WTC11 (cell line): ENCODE measurements around the gene PPFIBP2. TPM values are rescaled to one million over a fixed set of nuclear protein-coding genes. Genes with fewer than 3 reads are reported as not detected.

Experiments used
- ATAC-seq: fragments of 200-7000 bp; cut with Tn5 transposase; 2 replicates; pipeline ENCODE4 v1.10.0; 2021; ENCODE audit warnings: mild to moderate bottlenecking, moderate library complexity
- CTCF ChIA-PET: fragments of 300-600 bp; sonication (Branson Sonifier 250); formaldehyde crosslinking; loops from one replicate; lab custom pipeline; 2021; ENCODE audit warnings: antibody characterized with exemption; lab: Charles Lee
- POLR2A ChIA-PET: fragments of 350-600 bp; sonication (Branson Sonifier 250); formaldehyde crosslinking; loops from one replicate; lab custom pipeline; 2021; ENCODE audit warnings: antibody characterized with exemption; lab: Charles Lee
- DNase-seq: peaks from one replicate; pipeline ENCODE4 v3.0.0; 2021; ENCODE audit warnings: low spot score
- H3K27ac Mint-ChIP-seq: 2 replicates; pipeline ENCODE4 v1.8.0; 2021; ENCODE audit warnings: mixed read lengths
- H3K27me3 Mint-ChIP-seq: 2 replicates; pipeline ENCODE4 v1.8.0; 2021; ENCODE audit warnings: low read depth, mild to moderate bottlenecking, moderate library complexity, mixed read lengths
- H3K36me3 Mint-ChIP-seq: 2 replicates; pipeline ENCODE4 v1.8.0; 2021; ENCODE audit warnings: mixed read lengths
- H3K4me1 Mint-ChIP-seq: 2 replicates; pipeline ENCODE4 v1.8.0; 2022; ENCODE audit warnings: mixed read lengths
- H3K4me3 Mint-ChIP-seq: 2 replicates; pipeline ENCODE4 v1.8.0; 2021; ENCODE audit warnings: mild to moderate bottlenecking, moderate library complexity, mixed read lengths
- H3K9me3 Mint-ChIP-seq: 2 replicates; pipeline ENCODE4 v1.8.0; 2021; ENCODE audit warnings: mixed read lengths
- CBFB ChIP-seq: sonication (generic); formaldehyde crosslinking; IDR thresholded peaks from 2 replicates; pipeline ENCODE4 v1.8.1; 2022; ENCODE audit warnings: mild to moderate bottlenecking, low read depth, missing genetic modification reagents
- CREB1 ChIP-seq: sonication (generic); formaldehyde crosslinking; IDR thresholded peaks from 2 replicates; pipeline ENCODE4 v1.8.0; 2023; ENCODE audit warnings: mild to moderate bottlenecking, missing genetic modification reagents
- ELF4 ChIP-seq: sonication (generic); formaldehyde crosslinking; IDR thresholded peaks from 2 replicates; pipeline ENCODE4 v1.8.1; 2022; ENCODE audit warnings: low read depth, mild to moderate bottlenecking, moderate library complexity, missing genetic modification reagents
- ETV6 ChIP-seq: sonication (generic); formaldehyde crosslinking; IDR thresholded peaks from 2 replicates; pipeline ENCODE4 v1.8.1; 2022; ENCODE audit warnings: mild to moderate bottlenecking, missing genetic modification reagents
- GRHL2 ChIP-seq: fragments of 250-450 bp; sonication (Bioruptor Pico); IDR thresholded peaks from 2 replicates; pipeline ENCODE4 v1.8.0; 2022; ENCODE audit warnings: mild to moderate bottlenecking, moderate library complexity; ENCODE audit not compliant: insufficient replicate concordance, severe bottlenecking
- JAZF1 ChIP-seq: fragments of 250-450 bp; sonication (Bioruptor Pico); IDR thresholded peaks from 2 replicates; pipeline ENCODE4 v1.9.0; 2021; ENCODE audit warnings: moderate library complexity, mild to moderate bottlenecking, inconsistent platforms
- KAT7 ChIP-seq: sonication (generic); formaldehyde crosslinking; IDR thresholded peaks from 2 replicates; pipeline ENCODE4 v1.8.1; 2023; ENCODE audit warnings: missing genetic modification reagents, mild to moderate bottlenecking, borderline replicate concordance
- PRRX2 ChIP-seq: fragments of 250-450 bp; sonication (Bioruptor Pico); IDR thresholded peaks from 2 replicates; pipeline ENCODE4 v1.8.0; 2021; ENCODE audit warnings: mild to moderate bottlenecking
- RORB ChIP-seq: fragments of 250-450 bp; sonication (Bioruptor Pico); IDR thresholded peaks from 2 replicates; pipeline ENCODE4 v1.9.0; 2021; ENCODE audit warnings: mild to moderate bottlenecking
- TP53 ChIP-seq: sonication (generic); formaldehyde crosslinking; IDR thresholded peaks from 2 replicates; pipeline ENCODE4 v1.8.1; 2023; ENCODE audit warnings: mild to moderate bottlenecking, missing genetic modification reagents
- ZNF121 ChIP-seq: sonication (generic); formaldehyde crosslinking; IDR thresholded peaks from 2 replicates; pipeline ENCODE4 v1.8.0; 2023; ENCODE audit warnings: missing genetic modification reagents
- ZNF263 ChIP-seq: sonication (generic); formaldehyde crosslinking; IDR thresholded peaks from 2 replicates; pipeline ENCODE4 v1.8.1; 2022; ENCODE audit warnings: low read depth, mild to moderate bottlenecking, moderate library complexity, missing genetic modification reagents
- ZNF396 ChIP-seq: fragments of 250-450 bp; sonication (Bioruptor Pico); IDR thresholded peaks from 2 replicates; pipeline ENCODE4 v1.8.0; 2021; ENCODE audit warnings: mild to moderate bottlenecking, moderate library complexity, borderline replicate concordance
- ZNF416 ChIP-seq: fragments of 250-450 bp; sonication (Bioruptor Pico); IDR thresholded peaks from 2 replicates; pipeline ENCODE4 v1.9.0; 2021; ENCODE audit warnings: mild to moderate bottlenecking, inconsistent platforms
- total RNA-seq: library from RNA; stranded (reverse); gene quantifications from 3 replicates; pipeline ENCODE4 v1.2.3, GENCODE V29; 2021
- TF ChIP-seq, protein P1 (sequence below): sonication (generic); formaldehyde crosslinking; IDR thresholded peaks from 2 replicates; pipeline ENCODE4 v1.8.0; 2022; ENCODE audit warnings: mild to moderate bottlenecking, missing genetic modification reagents
- TF ChIP-seq, protein P2 (sequence below): sonication (generic); formaldehyde crosslinking; IDR thresholded peaks from 2 replicates; pipeline ENCODE4 v1.8.1; 2023; ENCODE audit warnings: mild to moderate bottlenecking, missing genetic modification reagents, moderate library complexity
- TF ChIP-seq, protein P3 (sequence below): sonication (generic); formaldehyde crosslinking; conservative IDR thresholded peaks from 2 replicates; pipeline ENCODE4 v1.8.1; 2022; ENCODE audit warnings: mild to moderate bottlenecking, missing genetic modification reagents
- TF ChIP-seq, protein P4 (sequence below): fragments of 250-450 bp; sonication (Bioruptor Pico); IDR thresholded peaks from 2 replicates; pipeline ENCODE4 v1.9.0; 2021; ENCODE audit warnings: mild to moderate bottlenecking, borderline replicate concordance
- TF ChIP-seq, protein P5 (sequence below): sonication (generic); formaldehyde crosslinking; IDR thresholded peaks from 2 replicates; pipeline ENCODE4 v1.8.1; 2022; ENCODE audit warnings: missing genetic modification reagents, borderline replicate concordance
- TF ChIP-seq, protein P6 (sequence below): fragments of 250-450 bp; sonication (Bioruptor Pico); IDR thresholded peaks from 2 replicates; pipeline ENCODE4 v2.1.2; 2022; ENCODE audit warnings: mild to moderate bottlenecking, moderate library complexity
- TF ChIP-seq, protein P7 (sequence below): sonication (generic); formaldehyde crosslinking; IDR thresholded peaks from 2 replicates; pipeline ENCODE4 v1.8.0; 2023; ENCODE audit warnings: mild to moderate bottlenecking, missing genetic modification reagents

The PPFIBP2 gene
- total RNA-seq, 1 experiment from 2014 or later = 21.4 TPM

DNA sequence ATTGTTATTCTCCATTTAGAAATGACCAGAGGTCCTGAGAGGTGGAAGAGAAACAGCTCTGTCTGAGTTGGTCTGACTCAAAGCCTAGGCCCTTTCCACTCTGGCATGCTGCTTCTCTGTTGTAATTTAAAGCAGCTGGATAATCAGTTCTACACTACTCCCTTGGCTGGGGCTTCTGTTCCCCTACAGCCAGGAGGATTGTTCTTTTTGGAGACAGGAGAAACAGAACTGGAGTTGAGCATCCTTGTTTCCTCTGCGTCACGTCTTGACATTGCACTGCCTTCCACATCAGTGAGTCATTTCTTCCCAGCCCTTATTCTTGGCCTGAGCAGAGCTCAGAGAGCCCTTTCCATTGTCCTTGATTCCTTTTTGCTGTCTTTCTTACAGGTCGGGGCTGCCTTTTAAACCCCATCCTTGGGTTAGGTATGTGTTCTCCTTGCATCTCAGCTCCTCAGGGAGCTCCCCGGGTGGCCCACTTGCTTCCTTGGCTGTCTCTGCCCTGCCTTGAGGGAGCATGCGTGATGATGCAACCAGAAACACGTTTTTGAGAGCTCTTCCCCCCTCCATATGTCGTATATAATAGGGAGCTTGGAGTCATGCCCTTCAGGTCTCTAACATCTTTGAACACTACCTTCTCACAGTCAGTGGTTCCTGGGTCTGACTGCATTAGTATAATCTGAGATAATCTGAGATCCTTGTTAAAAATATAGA, 123.8 kb downstream of the PPFIBP2 start:
- CTCF ChIA-PET = interaction anchor here (1.2 to 4.7 kb wide), 3 partner anchors 28 to 66 kb away, joined by 3 to 31 read pairs (median 3); no protein-coding TSS in a partner anchor
- H3K27ac Mint-ChIP-seq = no peak overlapping the region
- no peak for ATAC-seq
- H3K4me1 Mint-ChIP-seq = peaks cover 42% of the 10 kb centered on the region
- POLR2A ChIA-PET = no interaction called here
- TF ChIP-seq ELF4 (CRISPR knock-in tag) (no peak), PRRX2 (CRISPR knock-in tag) (no peak), ZNF396 (CRISPR knock-in tag) (no peak), ZNF121 (no peak), KAT7 (CRISPR knock-in tag) (no peak), ETV6 (CRISPR knock-in tag) (no peak), GRHL2 (CRISPR knock-in tag) (no peak)
- TF ChIP-seq, protein P1, sequence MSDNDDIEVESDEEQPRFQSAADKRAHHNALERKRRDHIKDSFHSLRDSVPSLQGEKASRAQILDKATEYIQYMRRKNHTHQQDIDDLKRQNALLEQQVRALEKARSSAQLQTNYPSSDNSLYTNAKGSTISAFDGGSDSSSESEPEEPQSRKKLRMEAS (CRISPR knock-in tag) = no peak
- TF ChIP-seq, protein P2, sequence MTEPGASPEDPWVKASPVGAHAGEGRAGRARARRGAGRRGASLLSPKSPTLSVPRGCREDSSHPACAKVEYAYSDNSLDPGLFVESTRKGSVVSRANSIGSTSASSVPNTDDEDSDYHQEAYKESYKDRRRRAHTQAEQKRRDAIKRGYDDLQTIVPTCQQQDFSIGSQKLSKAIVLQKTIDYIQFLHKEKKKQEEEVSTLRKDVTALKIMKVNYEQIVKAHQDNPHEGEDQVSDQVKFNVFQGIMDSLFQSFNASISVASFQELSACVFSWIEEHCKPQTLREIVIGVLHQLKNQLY = no peak
- TF ChIP-seq, protein P3, sequence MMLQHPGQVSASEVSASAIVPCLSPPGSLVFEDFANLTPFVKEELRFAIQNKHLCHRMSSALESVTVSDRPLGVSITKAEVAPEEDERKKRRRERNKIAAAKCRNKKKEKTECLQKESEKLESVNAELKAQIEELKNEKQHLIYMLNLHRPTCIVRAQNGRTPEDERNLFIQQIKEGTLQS (CRISPR knock-in tag) = no peak
- TF ChIP-seq, protein P4, sequence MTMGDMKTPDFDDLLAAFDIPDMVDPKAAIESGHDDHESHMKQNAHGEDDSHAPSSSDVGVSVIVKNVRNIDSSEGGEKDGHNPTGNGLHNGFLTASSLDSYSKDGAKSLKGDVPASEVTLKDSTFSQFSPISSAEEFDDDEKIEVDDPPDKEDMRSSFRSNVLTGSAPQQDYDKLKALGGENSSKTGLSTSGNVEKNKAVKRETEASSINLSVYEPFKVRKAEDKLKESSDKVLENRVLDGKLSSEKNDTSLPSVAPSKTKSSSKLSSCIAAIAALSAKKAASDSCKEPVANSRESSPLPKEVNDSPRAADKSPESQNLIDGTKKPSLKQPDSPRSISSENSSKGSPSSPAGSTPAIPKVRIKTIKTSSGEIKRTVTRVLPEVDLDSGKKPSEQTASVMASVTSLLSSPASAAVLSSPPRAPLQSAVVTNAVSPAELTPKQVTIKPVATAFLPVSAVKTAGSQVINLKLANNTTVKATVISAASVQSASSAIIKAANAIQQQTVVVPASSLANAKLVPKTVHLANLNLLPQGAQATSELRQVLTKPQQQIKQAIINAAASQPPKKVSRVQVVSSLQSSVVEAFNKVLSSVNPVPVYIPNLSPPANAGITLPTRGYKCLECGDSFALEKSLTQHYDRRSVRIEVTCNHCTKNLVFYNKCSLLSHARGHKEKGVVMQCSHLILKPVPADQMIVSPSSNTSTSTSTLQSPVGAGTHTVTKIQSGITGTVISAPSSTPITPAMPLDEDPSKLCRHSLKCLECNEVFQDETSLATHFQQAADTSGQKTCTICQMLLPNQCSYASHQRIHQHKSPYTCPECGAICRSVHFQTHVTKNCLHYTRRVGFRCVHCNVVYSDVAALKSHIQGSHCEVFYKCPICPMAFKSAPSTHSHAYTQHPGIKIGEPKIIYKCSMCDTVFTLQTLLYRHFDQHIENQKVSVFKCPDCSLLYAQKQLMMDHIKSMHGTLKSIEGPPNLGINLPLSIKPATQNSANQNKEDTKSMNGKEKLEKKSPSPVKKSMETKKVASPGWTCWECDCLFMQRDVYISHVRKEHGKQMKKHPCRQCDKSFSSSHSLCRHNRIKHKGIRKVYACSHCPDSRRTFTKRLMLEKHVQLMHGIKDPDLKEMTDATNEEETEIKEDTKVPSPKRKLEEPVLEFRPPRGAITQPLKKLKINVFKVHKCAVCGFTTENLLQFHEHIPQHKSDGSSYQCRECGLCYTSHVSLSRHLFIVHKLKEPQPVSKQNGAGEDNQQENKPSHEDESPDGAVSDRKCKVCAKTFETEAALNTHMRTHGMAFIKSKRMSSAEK = no peak
- peaks cover 10% of the 10 kb centered on the region; the same call in 1 of the 2 replicates for H3K36me3 Mint-ChIP-seq
- H3K27me3 Mint-ChIP-seq = no peaks in the 10 kb centered on the region
- no peak for DNase-seq
- H3K9me3 Mint-ChIP-seq = no peaks in the 10 kb centered on the region
- H3K4me3 Mint-ChIP-seq = no peak overlapping the region

DNA sequence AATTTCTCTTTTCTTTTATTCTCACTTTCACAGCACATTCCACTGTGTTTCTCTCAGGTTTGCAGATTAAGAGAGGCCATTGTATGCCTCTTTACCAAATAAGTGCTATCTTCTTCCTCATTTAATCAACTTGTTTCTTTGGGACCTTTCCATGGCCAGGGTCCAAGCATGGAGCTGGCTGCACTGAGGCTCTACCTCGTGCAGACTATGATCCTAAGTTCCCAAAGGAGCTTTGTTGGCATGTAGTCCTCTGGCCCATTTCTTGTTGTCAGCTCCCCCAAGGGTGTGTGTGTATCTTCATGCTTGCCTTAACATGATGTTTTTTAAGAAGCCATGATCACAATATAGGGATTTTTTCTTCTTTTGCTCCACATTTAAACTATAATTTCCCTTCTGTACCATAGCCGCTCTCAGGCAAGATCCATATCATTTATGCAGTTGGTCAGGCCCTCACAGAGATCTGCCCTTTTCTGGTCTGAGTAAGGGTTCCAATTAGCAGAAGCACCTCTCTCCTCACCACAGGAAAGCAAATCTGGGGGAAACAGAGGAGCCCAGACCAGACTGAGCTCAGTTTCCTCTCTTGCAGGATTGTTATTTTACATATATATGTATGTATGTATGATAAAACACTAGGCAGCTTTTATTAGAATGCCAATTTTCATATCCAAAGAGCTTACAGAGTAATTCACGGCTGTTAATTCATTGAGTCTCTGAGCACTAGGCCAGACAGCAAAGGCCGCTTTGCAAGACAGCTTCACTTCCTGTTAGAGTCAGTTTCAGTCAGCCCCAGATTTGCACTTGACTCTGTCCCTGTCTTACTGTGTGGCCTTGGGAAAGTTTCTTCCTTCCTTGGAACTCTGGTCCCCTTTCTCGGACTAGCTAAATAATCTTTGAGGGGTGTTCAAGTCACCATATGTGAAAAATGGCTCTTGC, 125.2 kb downstream of the PPFIBP2 start:
- Mint-ChIP-seq H3K36me3 (peaks cover 12% of the 10 kb centered on the region), H3K4me3 (no peak overlapping the region), H3K27me3 (no peaks in the 10 kb centered on the region), H3K27ac (no peak overlapping the region), H3K4me1 (peaks cover 42% of the 10 kb centered on the region), H3K9me3 (no peaks in the 10 kb centered on the region)
- no peak for DNase-seq
- peak; percentile 22; the same call in 1 of the 2 replicates for ATAC-seq
- CTCF ChIA-PET = interaction anchor here (0.9 to 4.7 kb wide), 3 partner anchors 18 to 90 kb away, joined by 3 to 31 read pairs (median 6); no protein-coding TSS in a partner anchor
- POLR2A ChIA-PET = no interaction called here
- no peak for TF ChIP-seq ZNF416 (CRISPR knock-in tag)
- TF ChIP-seq, protein P5, sequence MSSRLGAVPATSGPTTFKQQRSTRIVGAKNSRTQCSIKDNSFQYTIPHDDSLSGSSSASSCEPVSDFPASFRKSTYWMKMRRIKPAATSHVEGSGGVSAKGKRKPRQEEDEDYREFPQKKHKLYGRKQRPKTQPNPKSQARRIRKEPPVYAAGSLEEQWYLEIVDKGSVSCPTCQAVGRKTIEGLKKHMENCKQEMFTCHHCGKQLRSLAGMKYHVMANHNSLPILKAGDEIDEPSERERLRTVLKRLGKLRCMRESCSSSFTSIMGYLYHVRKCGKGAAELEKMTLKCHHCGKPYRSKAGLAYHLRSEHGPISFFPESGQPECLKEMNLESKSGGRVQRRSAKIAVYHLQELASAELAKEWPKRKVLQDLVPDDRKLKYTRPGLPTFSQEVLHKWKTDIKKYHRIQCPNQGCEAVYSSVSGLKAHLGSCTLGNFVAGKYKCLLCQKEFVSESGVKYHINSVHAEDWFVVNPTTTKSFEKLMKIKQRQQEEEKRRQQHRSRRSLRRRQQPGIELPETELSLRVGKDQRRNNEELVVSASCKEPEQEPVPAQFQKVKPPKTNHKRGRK (CRISPR knock-in tag) = no peak
- no peak for TF ChIP-seq ZNF263 (CRISPR knock-in tag)
- TF ChIP-seq, protein P3 (CRISPR knock-in tag) = no peak
- TF ChIP-seq RORB (CRISPR knock-in tag) = no peak
- no peak for TF ChIP-seq JAZF1 (CRISPR knock-in tag)
- TF ChIP-seq, protein P6, sequence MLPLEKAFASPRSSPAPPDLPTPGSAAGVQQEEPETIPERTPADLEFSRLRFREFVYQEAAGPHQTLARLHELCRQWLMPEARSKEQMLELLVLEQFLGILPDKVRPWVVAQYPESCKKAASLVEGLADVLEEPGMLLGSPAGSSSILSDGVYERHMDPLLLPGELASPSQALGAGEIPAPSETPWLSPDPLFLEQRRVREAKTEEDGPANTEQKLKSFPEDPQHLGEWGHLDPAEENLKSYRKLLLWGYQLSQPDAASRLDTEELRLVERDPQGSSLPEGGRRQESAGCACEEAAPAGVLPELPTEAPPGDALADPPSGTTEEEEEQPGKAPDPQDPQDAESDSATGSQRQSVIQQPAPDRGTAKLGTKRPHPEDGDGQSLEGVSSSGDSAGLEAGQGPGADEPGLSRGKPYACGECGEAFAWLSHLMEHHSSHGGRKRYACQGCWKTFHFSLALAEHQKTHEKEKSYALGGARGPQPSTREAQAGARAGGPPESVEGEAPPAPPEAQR (CRISPR knock-in tag) = no peak
- TF ChIP-seq TP53 (CRISPR knock-in tag) = no peak
- TF ChIP-seq CREB1 (CRISPR knock-in tag) = no peak
- TF ChIP-seq CBFB (CRISPR knock-in tag) = no peak
- TF ChIP-seq, protein P7, sequence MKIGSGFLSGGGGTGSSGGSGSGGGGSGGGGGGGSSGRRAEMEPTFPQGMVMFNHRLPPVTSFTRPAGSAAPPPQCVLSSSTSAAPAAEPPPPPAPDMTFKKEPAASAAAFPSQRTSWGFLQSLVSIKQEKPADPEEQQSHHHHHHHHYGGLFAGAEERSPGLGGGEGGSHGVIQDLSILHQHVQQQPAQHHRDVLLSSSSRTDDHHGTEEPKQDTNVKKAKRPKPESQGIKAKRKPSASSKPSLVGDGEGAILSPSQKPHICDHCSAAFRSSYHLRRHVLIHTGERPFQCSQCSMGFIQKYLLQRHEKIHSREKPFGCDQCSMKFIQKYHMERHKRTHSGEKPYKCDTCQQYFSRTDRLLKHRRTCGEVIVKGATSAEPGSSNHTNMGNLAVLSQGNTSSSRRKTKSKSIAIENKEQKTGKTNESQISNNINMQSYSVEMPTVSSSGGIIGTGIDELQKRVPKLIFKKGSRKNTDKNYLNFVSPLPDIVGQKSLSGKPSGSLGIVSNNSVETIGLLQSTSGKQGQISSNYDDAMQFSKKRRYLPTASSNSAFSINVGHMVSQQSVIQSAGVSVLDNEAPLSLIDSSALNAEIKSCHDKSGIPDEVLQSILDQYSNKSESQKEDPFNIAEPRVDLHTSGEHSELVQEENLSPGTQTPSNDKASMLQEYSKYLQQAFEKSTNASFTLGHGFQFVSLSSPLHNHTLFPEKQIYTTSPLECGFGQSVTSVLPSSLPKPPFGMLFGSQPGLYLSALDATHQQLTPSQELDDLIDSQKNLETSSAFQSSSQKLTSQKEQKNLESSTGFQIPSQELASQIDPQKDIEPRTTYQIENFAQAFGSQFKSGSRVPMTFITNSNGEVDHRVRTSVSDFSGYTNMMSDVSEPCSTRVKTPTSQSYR (CRISPR knock-in tag) = no peak
